HTERT RPE-1 (cell line): ENCODE results near the gene SYNE1.

Experiments
- in situ Hi-C: fragments of 300-500 bp; cut with MboI; formaldehyde crosslinking; loops from 4 replicates; pipeline ENCODE4 v1.14.3; 2020; ENCODE audit warnings: low sequenced_read_pairs

SYNE1 gene

DNA sequence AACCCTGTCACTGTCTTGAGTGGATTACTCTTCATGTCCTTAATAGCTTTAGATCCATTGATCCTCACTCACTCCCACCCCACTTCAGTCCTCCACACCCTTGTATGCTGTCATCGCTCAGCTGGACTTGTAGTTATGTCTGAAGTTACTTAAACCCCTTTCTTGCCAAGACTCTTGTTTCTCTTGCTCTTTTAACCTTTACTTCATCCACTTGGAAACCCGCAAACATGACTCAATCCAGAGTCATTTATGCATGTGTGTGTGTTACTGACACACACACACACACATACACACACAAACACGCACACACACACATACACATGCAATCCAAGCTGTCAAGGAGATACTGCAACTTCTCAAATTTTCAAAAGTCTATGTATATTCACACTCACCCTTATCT, 341.8 kb downstream of the SYNE1 start:
- in situ Hi-C loops = no loop called here

DNA sequence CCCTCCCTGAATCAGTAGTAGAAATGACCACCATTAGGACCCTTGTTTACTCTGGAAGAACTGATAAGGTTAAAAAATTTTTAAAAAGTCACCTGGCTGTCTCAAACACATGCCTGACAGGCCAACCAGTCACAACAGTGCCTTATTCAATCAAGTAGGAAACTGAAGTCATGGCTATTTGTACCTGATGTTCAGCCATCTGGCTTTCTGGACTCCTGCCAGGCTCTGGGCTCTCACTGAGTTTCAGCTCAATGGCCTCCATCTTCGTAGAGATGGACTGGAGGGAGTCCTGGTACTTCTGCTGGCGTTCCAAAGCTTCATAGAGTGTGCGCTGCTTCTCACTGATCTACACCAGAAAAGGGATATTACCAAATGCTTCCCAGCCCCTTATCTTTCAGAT, 343.8 kb downstream of the SYNE1 start:
- in situ Hi-C loops = no loop called here

GRCh38 chr6:152292555-152292954, 344.6 kb downstream of the SYNE1 start:
- in situ Hi-C loops = no loop called here

GRCh38 chr6:152290693-152291092, 346.5 kb downstream of the SYNE1 start:
- in situ Hi-C loops = no loop called here

DNA sequence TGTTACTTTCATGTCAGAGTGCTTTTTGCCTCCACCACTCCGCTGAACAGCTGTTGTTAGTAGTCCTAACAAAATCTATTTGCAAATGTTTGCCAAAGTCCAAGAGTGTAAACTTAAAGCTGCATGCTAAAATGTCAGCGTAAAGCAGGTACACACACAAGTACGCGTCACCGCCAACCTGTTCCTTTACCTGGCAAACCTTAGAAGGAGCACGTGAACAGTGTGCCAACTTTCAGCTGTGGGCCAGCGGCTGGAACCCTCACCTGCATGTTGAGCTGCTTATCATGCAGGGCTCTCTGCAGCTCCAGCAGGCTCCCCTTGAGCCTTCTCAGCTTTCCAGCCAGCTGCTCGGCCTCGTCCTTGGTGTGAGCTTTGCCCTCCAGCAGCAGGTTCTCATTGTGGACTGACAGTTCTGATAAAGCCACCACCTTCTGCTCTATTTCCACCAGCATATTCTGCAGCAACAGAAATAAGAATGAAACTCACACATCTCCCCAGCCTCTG, 359.3 kb downstream of the SYNE1 start:
- in situ Hi-C loops = no loop called here

DNA sequence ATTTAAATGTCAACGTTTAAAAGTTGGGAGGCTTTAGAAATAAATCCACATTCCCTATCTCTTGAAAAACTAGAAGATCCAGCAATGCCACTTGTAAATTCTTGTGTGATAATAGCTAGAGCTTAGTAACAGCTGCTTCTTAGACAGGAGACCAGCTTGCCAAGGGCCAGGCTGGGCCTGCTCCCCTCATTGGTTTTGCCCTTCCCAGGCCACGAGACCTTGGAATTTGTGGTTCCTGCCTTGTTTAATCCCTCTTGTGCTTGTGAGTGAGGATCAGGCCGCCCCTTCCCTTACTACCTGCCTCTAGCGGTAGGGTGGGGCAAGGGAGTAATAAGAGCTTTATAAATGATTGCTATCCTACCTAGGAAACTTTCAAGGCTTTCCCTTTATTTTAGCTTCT, 363.5 kb downstream of the SYNE1 start:
- in situ Hi-C loops = no loop called here

GRCh38 chr6:152273002-152273401, 364.2 kb downstream of the SYNE1 start:
- in situ Hi-C loops = no loop called here

DNA sequence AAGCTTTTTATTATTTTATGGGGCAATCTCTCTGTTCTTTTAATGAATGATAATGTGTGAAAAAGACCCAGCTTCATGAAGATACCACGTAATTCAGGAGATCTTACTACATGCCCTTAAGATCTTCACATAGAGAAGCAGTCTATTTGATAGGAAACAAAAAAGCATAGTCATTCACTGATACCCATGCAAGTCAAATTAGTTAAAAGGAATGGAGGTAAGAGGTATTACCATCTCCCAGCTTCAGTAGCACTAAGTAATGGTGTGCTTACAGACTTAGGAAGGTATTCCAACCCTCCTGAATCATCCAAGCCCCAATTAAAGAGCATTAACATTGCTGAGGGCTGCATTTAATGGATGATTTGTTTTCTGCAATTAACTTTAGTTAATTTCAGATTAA, 364.7 kb downstream of the SYNE1 start:
- in situ Hi-C loops = no loop called here

GRCh38 chr6:152271776-152272464, 365.2 kb downstream of the SYNE1 start:
- in situ Hi-C loops = no loop called here

DNA sequence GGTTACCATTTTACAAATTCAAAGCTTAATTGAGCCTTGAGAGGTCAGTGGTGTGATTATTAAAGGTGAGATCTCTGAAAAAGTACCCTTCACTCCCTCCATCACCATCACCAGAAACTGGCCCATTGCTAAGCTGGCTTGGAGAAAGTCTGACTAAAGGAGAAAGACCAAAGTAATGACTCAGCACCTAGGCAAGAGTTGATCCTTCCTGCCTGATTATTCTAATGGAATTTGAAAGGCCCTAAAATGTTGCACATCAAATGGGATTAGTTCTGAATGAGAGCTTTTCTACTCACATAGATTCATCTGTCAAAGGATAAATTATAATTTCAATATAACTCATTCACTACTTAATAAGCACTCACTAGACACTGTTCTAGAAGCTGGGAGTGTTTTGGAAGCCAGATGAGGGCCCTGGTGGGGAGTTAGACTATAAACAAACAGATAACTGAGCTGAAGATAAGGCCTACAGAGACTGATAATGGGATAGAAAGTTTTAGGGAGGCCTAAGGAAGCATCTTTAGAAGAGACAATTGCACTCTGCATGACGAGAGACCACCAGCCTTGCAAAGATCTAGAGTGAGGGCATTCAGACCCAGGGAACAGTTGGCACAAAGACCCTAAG, 366.7 kb downstream of the SYNE1 start:
- in situ Hi-C loops = no loop called here

DNA sequence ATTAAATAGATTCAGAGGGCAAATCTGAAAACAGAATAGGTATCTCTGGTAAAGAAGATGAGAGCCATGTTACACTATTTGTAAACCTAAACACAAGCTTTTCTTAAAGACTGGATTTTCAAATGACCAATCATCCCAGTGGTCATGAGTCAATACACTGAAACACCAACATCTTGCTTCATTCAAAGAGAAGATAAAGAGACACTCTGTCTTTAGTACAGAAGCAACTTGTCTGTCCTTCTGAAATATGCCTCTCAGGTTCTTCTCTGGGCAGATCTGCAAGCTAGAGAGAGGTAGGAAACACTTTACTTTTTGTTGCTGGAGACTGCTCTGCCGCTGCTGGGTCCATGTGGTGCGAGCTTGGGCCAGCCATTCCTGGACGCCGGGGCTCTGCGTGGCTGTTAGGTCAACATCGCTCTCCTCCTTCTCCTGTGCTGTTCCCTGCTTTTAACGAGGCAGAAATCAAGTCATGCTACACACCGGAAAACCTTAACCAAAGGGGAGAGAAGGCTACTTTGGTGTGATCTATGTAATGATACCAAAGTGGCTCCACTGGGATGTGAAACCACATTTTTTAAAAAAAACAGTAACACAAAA, 368.2 kb downstream of the SYNE1 start:
- in situ Hi-C loops = no loop called here

- in situ Hi-C loops = no loop called here
Observed at GRCh38 chr6:152267967-152268845, 369.0 kb downstream of the SYNE1 start.

- in situ Hi-C loops = no loop called here
Observed at GRCh38 chr6:152265651-152266050, 371.5 kb downstream of the SYNE1 start.

DNA sequence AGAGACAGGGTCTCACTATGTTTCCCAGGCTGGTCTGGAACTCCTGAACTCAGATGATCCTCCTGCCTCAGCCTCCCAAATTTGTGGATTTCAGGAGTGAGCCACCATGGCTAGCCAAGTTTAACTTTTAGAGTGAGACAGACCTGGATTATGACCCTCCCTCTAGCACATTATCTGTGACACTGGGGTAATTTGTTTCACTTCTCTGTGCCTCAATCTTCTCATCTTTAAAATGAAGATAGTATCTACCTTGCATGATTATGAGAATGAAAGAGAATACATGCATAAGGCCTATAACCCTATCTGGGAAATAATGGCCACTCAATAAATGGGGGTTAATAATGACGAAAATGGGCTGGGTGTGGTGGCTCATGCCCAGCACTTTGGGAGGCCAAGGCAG, 373.6 kb downstream of the SYNE1 start:
- in situ Hi-C loops = no loop called here

GRCh38 chr6:152261179-152261578, 376.0 kb downstream of the SYNE1 start:
- in situ Hi-C loops = no loop called here

- in situ Hi-C loops = no loop called here
Observed at GRCh38 chr6:152259234-152259633, 377.9 kb downstream of the SYNE1 start.

- in situ Hi-C loops = no loop called here
Observed at GRCh38 chr6:152257581-152257980, 379.6 kb downstream of the SYNE1 start.

DNA sequence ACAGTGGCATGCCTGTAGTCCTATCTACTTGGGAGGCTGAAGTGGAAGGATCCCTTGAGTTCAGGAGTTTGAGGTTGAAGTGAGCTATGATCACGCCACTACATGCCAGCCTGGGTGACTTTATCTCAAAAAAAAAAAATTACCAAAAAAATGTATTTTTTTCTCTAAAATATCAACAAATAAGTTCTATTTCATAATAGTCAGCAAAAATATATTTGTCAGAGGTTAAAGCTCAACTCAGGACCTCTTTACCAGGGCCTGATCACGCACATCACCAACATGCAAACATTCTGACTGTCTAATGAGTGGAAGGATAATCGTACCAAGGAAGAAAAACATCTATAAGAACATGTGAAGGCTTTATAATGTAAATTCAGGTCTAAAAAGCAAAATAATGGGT, 387.0 kb downstream of the SYNE1 start:
- in situ Hi-C loops = no loop called here

DNA sequence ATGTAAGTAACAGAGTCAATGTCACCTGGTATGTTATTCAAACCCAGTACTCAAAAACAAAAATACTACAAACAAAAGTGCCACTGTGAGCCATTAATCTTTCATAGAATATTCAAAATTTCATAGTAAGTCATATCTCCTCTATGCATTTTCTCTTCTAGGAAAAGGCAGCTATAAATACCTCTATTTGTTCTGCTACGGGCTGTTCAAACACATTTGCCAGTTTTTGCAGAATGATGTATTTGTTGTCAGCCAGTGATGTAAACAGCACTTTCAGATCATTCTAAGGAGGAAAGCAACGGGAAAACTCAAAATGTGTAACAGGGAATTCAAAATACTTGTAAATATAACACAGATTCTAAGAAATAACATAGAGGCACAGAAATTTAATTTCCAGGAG, 388.2 kb downstream of the SYNE1 start:
- in situ Hi-C loops = no loop called here

DNA sequence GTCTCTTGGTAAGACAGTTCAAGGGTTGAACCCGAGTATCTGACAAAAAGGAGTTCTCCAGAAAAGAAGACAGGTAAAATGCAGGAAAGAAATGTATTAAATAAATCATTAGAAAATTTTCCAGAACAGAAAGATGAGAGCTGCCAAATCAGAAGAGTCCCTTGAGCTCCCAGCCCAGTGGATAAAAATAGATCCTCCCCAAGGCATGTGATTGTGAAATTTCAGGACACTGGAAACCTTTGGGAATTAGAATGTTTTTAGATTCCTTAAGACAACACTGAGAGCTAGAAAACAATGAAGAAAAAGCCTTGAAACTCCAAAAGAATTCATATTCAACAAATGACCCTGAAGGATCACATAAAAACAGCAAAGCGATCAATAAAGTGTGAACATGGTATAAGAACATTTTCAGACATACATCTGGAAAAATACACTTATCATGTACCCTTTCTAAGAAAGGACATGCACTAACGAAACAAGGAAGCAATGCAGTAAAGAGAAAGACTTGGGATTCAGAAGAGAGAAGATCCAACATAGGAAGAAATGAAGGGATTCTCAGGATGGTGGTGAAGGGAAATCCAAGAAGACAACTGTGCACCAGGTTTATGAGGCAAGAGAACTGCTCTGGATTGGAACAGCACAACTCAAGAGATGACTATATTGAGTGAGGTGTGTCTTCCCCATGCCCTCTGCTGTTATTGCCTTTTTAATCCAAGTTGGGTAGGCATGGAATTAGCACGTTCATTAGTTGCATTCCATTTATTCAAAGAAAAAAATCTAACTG, 390.4 kb downstream of the SYNE1 start:
- in situ Hi-C loops = no loop called here
